SK-N-SH (cell line): Measurements from ENCODE around the gene CLIC5. TPM values are rescaled to one million over a fixed set of nuclear protein-coding genes. Genes with fewer than 3 reads are reported as not detected.

ENCODE experiments used
- CTCF ChIA-PET: fragments of 300-600, 350-600 bp; formaldehyde crosslinking; extraction: SDS; loops from one replicate; lab custom pipeline; 2021; lab: Yijun Ruan, JAX
- POLR2A ChIA-PET: fragments of 350-600 bp; sonication (Branson Sonifier 250); formaldehyde crosslinking; extraction: SDS; loops from one replicate; lab custom pipeline; 2020; ENCODE audit warnings: antibody characterized with exemption, inconsistent platforms; lab: Yijun Ruan, JAX
- DNase-seq: peaks from one replicate; pipeline ENCODE4 v3.0.0; 2012
- H2AFZ ChIP-seq: fragments of 200-600 bp; sonication (generic); 2 replicates; pipeline ENCODE4 v1.8.1; 2016; ENCODE audit warnings: antibody characterized with exemption, mild to moderate bottlenecking, low read depth
- H3F3A ChIP-seq: fragments of 200-600 bp; sonication (generic); replicated peaks from 2 replicates; pipeline ENCODE3; 2016; ENCODE audit warnings: antibody characterized with exemption, mild to moderate bottlenecking; ENCODE audit not compliant: insufficient read depth
- H3K27ac ChIP-seq, 2 experiments: fragments of 200-500 bp in 1 of 2; fragments of 200-600 bp in 1 of 2; sonication (Bioruptor generic) in 1 of 2; sonication (generic), shearing (Covaris generic) in 1 of 2; 2 replicates each; pipeline versions ENCODE4 v1.5.1 to v1.6.1; 2014 to 2016; ENCODE audit warnings: low read depth in 2 of 2, inconsistent platforms in 1 of 2, low read length in 1 of 2, mild to moderate bottlenecking in 1 of 2, mixed read lengths in 1 of 2
- H3K27me3 ChIP-seq: fragments of 200-600 bp; sonication (generic), shearing (Covaris generic); 2 replicates; pipeline ENCODE4 v1.6.1; 2016; ENCODE audit warnings: mixed run types; ENCODE audit not compliant: insufficient read depth
- H3K36me3 ChIP-seq, 2 experiments: fragments of 200-500 bp in 1 of 2; fragments of 200-600 bp in 1 of 2; sonication (Bioruptor generic) in 1 of 2; sonication (generic) in 1 of 2; replicated peaks in 1 of 2; 2 replicates each; pipeline versions ENCODE3 to v1.5.1; 2014 to 2016; ENCODE audit warnings: low read length in 1 of 2, mild to moderate bottlenecking in 1 of 2; ENCODE audit not compliant: insufficient read depth in 2 of 2, control insufficient read depth in 1 of 2
- H3K4me1 ChIP-seq, 2 experiments: fragments of 200-500 bp in 1 of 2; fragments of 200-600 bp in 1 of 2; sonication (Bioruptor generic) in 1 of 2; sonication (generic), shearing (Covaris generic) in 1 of 2; 2 replicates each; pipeline versions ENCODE4 v1.5.1 to v1.6.1; 2014 to 2016; ENCODE audit warnings: low read depth in 1 of 2, low read length in 1 of 2, mixed run types in 1 of 2; ENCODE audit not compliant: insufficient read depth in 2 of 2, control insufficient read depth in 1 of 2
- H3K4me2 ChIP-seq: fragments of 200-600 bp; sonication (generic), shearing (Covaris generic); 2 replicates; pipeline ENCODE4 v1.6.1; 2017; ENCODE audit warnings: mixed run types
- H3K4me3 ChIP-seq, 2 experiments: fragments of 200-500 bp in 1 of 2; fragments of 200-600 bp in 1 of 2; sonication (Bioruptor generic) in 1 of 2; sonication (generic), shearing (Covaris generic) in 1 of 2; 2 replicates each; pipeline versions ENCODE4 v1.5.1 to v1.8.1; 2014 to 2016; ENCODE audit warnings: low read depth in 2 of 2, inconsistent platforms in 1 of 2, low read length in 1 of 2, mild to moderate bottlenecking in 1 of 2, mixed read lengths in 1 of 2, moderate library complexity in 1 of 2
- H3K79me2 ChIP-seq: fragments of 200-600 bp; sonication (generic); 2 replicates; pipeline ENCODE4 v1.8.1; 2017; ENCODE audit warnings: mild to moderate bottlenecking; ENCODE audit not compliant: insufficient read depth
- H3K9ac ChIP-seq: fragments of 200-600 bp; sonication (generic); 2 replicates; pipeline ENCODE4 v1.6.1; 2017; ENCODE audit warnings: mixed run types
- H3K9me2 ChIP-seq: fragments of 200-600 bp; sonication (generic); 2 replicates; pipeline ENCODE4 v1.6.1; 2017; ENCODE audit warnings: mixed run types
- H3K9me3 ChIP-seq: fragments of 200-600 bp; sonication (generic); 2 replicates; pipeline ENCODE4 v1.6.1; 2017; ENCODE audit warnings: mixed run types, mild to moderate bottlenecking, moderate library complexity
- H4K20me1 ChIP-seq: fragments of 200-600 bp; sonication (generic); 2 replicates; pipeline ENCODE4 v1.6.1; 2017; ENCODE audit warnings: mild to moderate bottlenecking, mixed run types; ENCODE audit not compliant: insufficient read depth
- MEF2A ChIP-seq: IDR thresholded peaks from 2 replicates; pipeline ENCODE4 v1.4.0; 2012; ENCODE audit warnings: low read depth, borderline replicate concordance
- MXI1 ChIP-seq: IDR thresholded peaks from 2 replicates; pipeline ENCODE4 v1.6.1; 2012; ENCODE audit warnings: mild to moderate bottlenecking, low read depth, low read length, improper control_type of control experiment
- POLR2AphosphoS5 ChIP-seq: IDR thresholded peaks from 2 replicates; pipeline ENCODE4 v1.6.1; 2012; ENCODE audit warnings: low read depth, low read length
- RCOR1 ChIP-seq: fragments of 150-350 bp; IDR thresholded peaks from 2 replicates; pipeline ENCODE4 v1.6.1; 2017; ENCODE audit warnings: antibody characterized with exemption, low read length
- TCF12 ChIP-seq: IDR thresholded peaks from 2 replicates; pipeline ENCODE4 v1.4.0; 2012
- TEAD4 ChIP-seq: IDR thresholded peaks from 2 replicates; pipeline ENCODE4 v1.4.0; 2012; ENCODE audit warnings: mild to moderate bottlenecking, borderline replicate concordance; ENCODE audit not compliant: insufficient read depth
- WGBS: methylation state at CpG from one replicate; pipeline ENCODE4 v1.1.6; 2017; ENCODE audit warnings: low lambda C conversion rate; 5-methylcytosine and 5-hydroxymethylcytosine counted together
- polyA plus RNA-seq, 3 experiments: library from polyadenylated mRNA; depleted of rRNA; stranded (reverse); fragments of >200 nt; gene quantifications; 2 replicates each; pipeline ENCODE4 v1.2.3, GENCODE V29; 2012
- TF ChIP-seq, protein P1 (sequence below): IDR thresholded peaks from 2 replicates; pipeline ENCODE4 v1.4.0; 2012; ENCODE audit warnings: low read depth, borderline replicate concordance
- TF ChIP-seq, protein P2 (sequence below): IDR thresholded peaks from 2 replicates; pipeline ENCODE4 v1.6.1; 2012; ENCODE audit warnings: mild to moderate bottlenecking, low read depth, low read length, moderate library complexity
- TF ChIP-seq, protein P3 (sequence below): fragments of 200-600 bp; sonication (generic); IDR thresholded peaks from 2 replicates; pipeline ENCODE4 v1.6.1; 2017; ENCODE audit warnings: antibody characterized with exemption, mild to moderate bottlenecking, moderate library complexity
- TF ChIP-seq, protein P4 (sequence below): IDR thresholded peaks from 2 replicates; pipeline ENCODE4; 2012

Gene CLIC5
- polyA plus RNA-seq, 1 of the 3 experiments (the other 2 are of a cell fraction): 0.03 TPM

DNA sequence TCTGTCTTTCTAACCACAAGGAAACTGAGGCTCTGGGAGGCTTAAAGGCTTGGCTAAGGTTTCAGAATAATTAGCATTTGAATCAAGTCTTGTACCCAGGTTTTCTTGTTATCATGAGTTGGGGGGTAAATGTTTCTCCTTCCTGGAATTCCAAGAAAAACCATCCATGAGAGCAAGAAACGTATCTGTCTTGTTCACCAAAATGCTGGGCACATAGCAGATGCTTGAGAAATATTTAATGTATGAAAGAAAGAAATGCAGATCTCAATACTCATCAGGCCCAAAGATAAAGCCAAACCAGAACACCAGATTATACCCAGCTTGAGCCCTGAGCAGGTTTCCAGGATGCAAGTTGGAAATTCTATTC, 164.6 kb downstream of the CLIC5 start (continued):
- no peak for TF ChIP-seq RCOR1
- no peak for TF ChIP-seq POLR2AphosphoS5
- TF ChIP-seq, protein P1, sequence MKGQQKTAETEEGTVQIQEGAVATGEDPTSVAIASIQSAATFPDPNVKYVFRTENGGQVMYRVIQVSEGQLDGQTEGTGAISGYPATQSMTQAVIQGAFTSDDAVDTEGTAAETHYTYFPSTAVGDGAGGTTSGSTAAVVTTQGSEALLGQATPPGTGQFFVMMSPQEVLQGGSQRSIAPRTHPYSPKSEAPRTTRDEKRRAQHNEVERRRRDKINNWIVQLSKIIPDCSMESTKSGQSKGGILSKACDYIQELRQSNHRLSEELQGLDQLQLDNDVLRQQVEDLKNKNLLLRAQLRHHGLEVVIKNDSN: no peak
- TF ChIP-seq MXI1: no peak
- no peak for TF ChIP-seq TEAD4
- TF ChIP-seq, all 33 proteins: peak for 0

DNA sequence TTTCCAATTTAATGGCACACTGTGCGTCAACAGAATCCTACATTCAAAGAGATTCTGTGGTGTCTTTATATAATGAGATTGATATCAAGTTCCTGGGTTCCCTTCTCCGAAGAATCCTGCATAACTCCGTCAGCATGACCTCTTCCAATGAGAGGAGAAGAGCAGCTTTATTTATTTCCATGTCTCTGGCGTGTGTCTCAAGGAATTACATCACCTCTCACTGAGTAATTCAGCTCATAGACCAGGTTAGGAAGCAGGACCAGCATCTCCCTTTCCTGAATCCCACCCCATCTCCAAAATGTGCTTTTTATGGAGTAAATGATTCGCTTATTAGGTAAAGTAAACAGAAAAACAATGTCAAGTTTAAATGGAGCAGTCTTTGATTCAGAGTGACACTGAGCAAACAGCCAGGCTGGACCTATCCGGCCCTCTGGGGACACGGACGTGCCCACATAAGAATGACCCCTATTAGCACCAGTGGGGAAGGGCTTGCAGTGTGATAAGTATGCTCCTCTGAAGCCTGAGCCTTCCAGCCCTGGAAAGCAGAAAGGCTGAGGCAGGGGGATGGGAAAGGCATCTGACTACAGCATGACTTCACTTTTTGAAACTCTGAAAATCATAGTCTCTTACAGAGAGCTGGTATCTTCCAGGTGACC, 165.2 kb downstream of the CLIC5 start:
- WGBS: 6% methylated on average over 7 of the region's 8 CpGs
- no peak overlapping the region for H3K4me3 ChIP-seq
- peaks cover 27% of the 10 kb centered on the region; the same call in 1 of the 2 replicates for H3K27me3 ChIP-seq
- no peaks in the 10 kb centered on the region for H3K36me3 ChIP-seq
- no peak overlapping the region for H3K9ac ChIP-seq
- H3K4me1 ChIP-seq: no peaks in the 10 kb centered on the region
- H3K79me2 ChIP-seq: no peaks in the 10 kb centered on the region
- ChIA-PET POLR2A (no interaction called here), CTCF (no interaction called here)
- peaks cover 4% of the 10 kb centered on the region for H3F3A ChIP-seq
- no peaks in the 10 kb centered on the region for H3K9me3 ChIP-seq
- no peak for DNase-seq
- H3K9me2 ChIP-seq: no peaks in the 10 kb centered on the region
- H3K27ac ChIP-seq: no peak overlapping the region
- H2AFZ ChIP-seq: no peak overlapping the region
- no peaks in the 10 kb centered on the region for H4K20me1 ChIP-seq
- H3K4me2 ChIP-seq: no peak overlapping the region
- TF ChIP-seq MEF2A: no peak
- TF ChIP-seq, protein P2, sequence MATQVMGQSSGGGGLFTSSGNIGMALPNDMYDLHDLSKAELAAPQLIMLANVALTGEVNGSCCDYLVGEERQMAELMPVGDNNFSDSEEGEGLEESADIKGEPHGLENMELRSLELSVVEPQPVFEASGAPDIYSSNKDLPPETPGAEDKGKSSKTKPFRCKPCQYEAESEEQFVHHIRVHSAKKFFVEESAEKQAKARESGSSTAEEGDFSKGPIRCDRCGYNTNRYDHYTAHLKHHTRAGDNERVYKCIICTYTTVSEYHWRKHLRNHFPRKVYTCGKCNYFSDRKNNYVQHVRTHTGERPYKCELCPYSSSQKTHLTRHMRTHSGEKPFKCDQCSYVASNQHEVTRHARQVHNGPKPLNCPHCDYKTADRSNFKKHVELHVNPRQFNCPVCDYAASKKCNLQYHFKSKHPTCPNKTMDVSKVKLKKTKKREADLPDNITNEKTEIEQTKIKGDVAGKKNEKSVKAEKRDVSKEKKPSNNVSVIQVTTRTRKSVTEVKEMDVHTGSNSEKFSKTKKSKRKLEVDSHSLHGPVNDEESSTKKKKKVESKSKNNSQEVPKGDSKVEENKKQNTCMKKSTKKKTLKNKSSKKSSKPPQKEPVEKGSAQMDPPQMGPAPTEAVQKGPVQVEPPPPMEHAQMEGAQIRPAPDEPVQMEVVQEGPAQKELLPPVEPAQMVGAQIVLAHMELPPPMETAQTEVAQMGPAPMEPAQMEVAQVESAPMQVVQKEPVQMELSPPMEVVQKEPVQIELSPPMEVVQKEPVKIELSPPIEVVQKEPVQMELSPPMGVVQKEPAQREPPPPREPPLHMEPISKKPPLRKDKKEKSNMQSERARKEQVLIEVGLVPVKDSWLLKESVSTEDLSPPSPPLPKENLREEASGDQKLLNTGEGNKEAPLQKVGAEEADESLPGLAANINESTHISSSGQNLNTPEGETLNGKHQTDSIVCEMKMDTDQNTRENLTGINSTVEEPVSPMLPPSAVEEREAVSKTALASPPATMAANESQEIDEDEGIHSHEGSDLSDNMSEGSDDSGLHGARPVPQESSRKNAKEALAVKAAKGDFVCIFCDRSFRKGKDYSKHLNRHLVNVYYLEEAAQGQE: no peak
- TF ChIP-seq TCF12: no peak
- TF ChIP-seq, protein P3, sequence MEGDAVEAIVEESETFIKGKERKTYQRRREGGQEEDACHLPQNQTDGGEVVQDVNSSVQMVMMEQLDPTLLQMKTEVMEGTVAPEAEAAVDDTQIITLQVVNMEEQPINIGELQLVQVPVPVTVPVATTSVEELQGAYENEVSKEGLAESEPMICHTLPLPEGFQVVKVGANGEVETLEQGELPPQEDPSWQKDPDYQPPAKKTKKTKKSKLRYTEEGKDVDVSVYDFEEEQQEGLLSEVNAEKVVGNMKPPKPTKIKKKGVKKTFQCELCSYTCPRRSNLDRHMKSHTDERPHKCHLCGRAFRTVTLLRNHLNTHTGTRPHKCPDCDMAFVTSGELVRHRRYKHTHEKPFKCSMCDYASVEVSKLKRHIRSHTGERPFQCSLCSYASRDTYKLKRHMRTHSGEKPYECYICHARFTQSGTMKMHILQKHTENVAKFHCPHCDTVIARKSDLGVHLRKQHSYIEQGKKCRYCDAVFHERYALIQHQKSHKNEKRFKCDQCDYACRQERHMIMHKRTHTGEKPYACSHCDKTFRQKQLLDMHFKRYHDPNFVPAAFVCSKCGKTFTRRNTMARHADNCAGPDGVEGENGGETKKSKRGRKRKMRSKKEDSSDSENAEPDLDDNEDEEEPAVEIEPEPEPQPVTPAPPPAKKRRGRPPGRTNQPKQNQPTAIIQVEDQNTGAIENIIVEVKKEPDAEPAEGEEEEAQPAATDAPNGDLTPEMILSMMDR: no peak
- TF ChIP-seq, protein P4, sequence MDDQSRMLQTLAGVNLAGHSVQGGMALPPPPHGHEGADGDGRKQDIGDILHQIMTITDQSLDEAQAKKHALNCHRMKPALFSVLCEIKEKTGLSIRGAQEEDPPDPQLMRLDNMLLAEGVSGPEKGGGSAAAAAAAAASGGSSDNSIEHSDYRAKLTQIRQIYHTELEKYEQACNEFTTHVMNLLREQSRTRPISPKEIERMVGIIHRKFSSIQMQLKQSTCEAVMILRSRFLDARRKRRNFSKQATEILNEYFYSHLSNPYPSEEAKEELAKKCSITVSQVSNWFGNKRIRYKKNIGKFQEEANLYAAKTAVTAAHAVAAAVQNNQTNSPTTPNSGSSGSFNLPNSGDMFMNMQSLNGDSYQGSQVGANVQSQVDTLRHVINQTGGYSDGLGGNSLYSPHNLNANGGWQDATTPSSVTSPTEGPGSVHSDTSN: no peak
- TF ChIP-seq, all 33 proteins: peak for 0
